Fibroblast of lung (primary cell): ENCODE data around the gene TAS1R1.

Experiments used
- EZH2 ChIP-seq: IDR thresholded peaks from 2 replicates; pipeline ENCODE4 v1.5.1; 2012; ENCODE audit warnings: low read length, control low read depth, mild to moderate bottlenecking; ENCODE audit errors: missing control alignments
- TF ChIP-seq, protein P1 (sequence below), 2 donors: IDR thresholded peaks in 1 of 2; conservative IDR thresholded peaks in 1 of 2; 1 replicate in 1 of 2; 2 replicates in 1 of 2; pipeline ENCODE4 v1.5.1; 2011 to 2012; ENCODE audit warnings: low read length in 2 of 2, control low read depth in 1 of 2, inconsistent platforms in 1 of 2, low read depth in 1 of 2, mild to moderate bottlenecking in 1 of 2

DNA sequence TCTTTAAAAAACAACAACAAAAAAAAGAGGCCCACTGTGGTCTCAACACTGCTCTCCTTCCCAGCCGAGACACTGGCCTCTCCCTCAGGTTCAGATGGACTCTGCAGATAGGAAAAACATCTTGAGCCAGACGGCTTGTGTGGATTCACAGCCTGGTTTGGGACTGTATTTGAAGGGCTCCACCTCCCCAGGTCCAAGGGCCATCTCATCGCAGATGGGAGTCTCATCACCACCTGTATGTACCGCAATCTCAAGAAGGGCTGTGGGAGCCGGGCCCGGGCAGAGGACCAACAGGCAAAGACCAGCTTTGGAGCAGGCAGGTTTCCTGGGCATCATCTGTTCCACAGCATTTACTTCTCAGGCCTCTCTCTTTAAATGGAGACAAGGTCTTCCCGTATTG is 34.9 kb downstream of the TAS1R1 start:
- TF ChIP-seq, protein P1, sequence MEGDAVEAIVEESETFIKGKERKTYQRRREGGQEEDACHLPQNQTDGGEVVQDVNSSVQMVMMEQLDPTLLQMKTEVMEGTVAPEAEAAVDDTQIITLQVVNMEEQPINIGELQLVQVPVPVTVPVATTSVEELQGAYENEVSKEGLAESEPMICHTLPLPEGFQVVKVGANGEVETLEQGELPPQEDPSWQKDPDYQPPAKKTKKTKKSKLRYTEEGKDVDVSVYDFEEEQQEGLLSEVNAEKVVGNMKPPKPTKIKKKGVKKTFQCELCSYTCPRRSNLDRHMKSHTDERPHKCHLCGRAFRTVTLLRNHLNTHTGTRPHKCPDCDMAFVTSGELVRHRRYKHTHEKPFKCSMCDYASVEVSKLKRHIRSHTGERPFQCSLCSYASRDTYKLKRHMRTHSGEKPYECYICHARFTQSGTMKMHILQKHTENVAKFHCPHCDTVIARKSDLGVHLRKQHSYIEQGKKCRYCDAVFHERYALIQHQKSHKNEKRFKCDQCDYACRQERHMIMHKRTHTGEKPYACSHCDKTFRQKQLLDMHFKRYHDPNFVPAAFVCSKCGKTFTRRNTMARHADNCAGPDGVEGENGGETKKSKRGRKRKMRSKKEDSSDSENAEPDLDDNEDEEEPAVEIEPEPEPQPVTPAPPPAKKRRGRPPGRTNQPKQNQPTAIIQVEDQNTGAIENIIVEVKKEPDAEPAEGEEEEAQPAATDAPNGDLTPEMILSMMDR (conservative IDR thresholded peaks at IDR 0.05 in 1 of 2, IDR thresholded peaks at IDR 0.05 in 1 of 2; ENCODE audit: low read depth in 1 of 2, low read length in 2 of 2): no peak
- TF ChIP-seq EZH2: no peak
